Stimulated activated CD8-positive, alpha-beta memory T cell treated with anti-CD3 and anti-CD28 coated beads, Interleukin-15, amount 100 ng/mL, for 24 hours (primary cell): Measurements from ENCODE around the gene PCDHGC4.

Experiments
- DNase-seq: peaks from one replicate; pipeline ENCODE4 v3.0.0-alpha.2; 2020; ENCODE audit warnings: low read depth

PCDHGC4 gene

GRCh38 chr5:141529002-141529401, 44.2 kb downstream of the PCDHGC4 start:
- DNase-seq = no peak

GRCh38 chr5:141529873-141530272, 45.0 kb downstream of the PCDHGC4 start:
- no peak for DNase-seq

DNA sequence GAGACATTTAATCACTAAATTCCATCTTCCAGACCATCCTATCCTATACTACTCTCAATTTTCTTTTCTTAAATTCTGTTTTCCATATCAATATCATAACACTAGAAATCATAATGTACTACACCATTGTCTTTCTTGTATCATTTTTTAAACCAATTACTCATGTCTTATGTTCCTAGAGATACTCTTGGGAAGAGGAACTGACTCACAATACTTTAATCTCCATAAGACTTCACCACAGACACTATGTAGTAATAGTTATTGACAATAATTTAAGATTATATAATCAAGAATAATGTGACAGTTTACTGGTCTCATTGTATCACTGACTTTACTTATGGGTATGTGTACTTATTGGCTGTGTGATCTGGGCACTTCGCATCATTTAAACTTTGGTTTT, 47.9 kb downstream of the PCDHGC4 start:
- DNase-seq = no peak

GRCh38 chr5:141533897-141534296, 49.1 kb downstream of the PCDHGC4 start:
- DNase-seq = no peak

DNA sequence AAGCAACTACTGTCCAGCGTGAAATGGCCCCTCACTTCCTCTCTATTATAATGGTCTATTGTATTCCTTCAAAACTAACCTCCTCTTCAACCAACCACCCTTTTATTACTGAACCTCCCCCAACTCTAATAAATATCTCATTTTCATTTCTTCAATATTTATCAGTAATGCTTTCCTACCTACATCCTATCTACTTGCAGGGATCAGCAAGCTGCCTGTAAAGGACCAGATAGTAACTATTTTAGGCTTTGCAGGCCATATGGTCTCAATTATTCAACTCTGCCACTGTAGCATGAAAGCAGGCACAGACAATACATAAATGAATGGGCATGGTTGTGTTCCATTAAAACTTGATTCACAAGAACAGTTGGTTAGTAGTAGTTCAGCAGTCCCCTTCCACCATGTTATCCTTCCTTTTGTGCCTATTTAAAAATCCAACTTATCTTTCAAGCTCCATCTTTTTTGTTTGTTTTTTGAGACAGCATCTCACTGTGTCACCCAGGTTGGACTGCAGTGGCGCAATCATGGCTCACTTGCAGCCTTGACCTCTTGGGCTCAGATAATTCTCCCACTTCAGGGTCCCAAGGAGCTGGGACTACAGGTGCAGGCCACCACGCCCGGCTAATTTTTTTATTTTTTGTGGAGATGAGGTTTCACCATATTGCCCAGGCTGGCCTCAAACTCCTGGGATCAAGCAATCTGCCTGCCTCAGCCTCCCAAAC, 49.8 kb downstream of the PCDHGC4 start:
- DNase-seq = no peak
